GM23248 (cell line): ENCODE data around the gene HMCN1.

Source experiments
- EZH2 ChIP-seq: fragments of 200-600 bp; sonication (generic); IDR thresholded peaks from 2 replicates; pipeline ENCODE4 v1.6.1; 2018; ENCODE audit warnings: antibody characterized with exemption, mild to moderate bottlenecking; ENCODE audit not compliant: insufficient read depth, poor library complexity, severe bottlenecking
- EZH2phosphoT487 ChIP-seq: fragments of 200-600 bp; sonication (generic); IDR thresholded peaks from 2 replicates; pipeline ENCODE4 v1.6.1; 2018; ENCODE audit warnings: antibody characterized with exemption, moderate library complexity, mild to moderate bottlenecking, low read depth; ENCODE audit not compliant: insufficient read depth

DNA sequence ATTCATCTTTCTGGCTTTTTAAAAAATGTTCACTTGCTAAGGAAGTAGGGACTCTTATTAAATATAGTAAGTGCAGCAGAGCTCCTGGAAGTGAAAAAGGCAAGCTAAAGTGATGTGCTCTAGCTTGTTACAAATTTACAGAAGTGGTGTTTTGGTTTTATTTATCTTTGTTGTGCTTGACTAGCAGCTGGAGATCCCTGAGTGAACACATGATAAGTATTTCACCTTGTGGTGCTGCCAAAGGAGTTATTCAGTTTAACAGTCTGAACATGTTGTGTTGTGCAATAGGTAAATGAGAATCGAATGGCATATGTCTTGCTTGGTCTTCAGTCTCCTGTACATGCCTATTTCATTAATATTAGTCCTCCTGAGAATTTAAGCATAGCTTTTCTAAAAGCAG lies 325.1 kb downstream of the HMCN1 start:
- TF ChIP-seq EZH2 (no peak), EZH2phosphoT487 (no peak)
